CD4-positive, alpha-beta memory T cell (primary cell): ENCODE measurements around the gene PARVG. TPM values are rescaled to one million over a fixed set of nuclear protein-coding genes. Genes with fewer than 3 reads are reported as not detected.

Experiments
- CTCF ChIA-PET: fragments of 350-600 bp; sonication (Branson Sonifier 250); formaldehyde crosslinking; loops from one replicate; lab custom pipeline; 2021; ENCODE audit warnings: inconsistent platforms; ENCODE audit not compliant: partially characterized antibody; lab: Charles Lee
- POLR2A ChIA-PET: fragments of 350-600 bp; sonication (Branson Sonifier 250); formaldehyde crosslinking; loops from one replicate; lab custom pipeline; 2021; ENCODE audit not compliant: partially characterized antibody; lab: Charles Lee
- DNase-seq, 5 donors: peaks; one replicate each; pipeline versions ENCODE4 v3.0.0 to v3.0.0-alpha.2; 2020 to 2022; ENCODE audit warnings: mixed read lengths in 1 of 5
- H3K27ac ChIP-seq: one replicate; pipeline ENCODE4 v1.7.0; 2013; ENCODE audit warnings: low read depth, low read length
- H3K27me3 ChIP-seq: 2 replicates; pipeline ENCODE4 v1.7.0; 2013; ENCODE audit warnings: mild to moderate bottlenecking, low read length, moderate library complexity; ENCODE audit not compliant: insufficient read depth
- H3K36me3 ChIP-seq: 2 replicates; pipeline ENCODE4 v1.7.0; 2013; ENCODE audit warnings: mild to moderate bottlenecking, low read length, moderate library complexity; ENCODE audit not compliant: insufficient read depth
- H3K4me1 ChIP-seq: 2 replicates; pipeline ENCODE4 v1.7.0; 2013; ENCODE audit warnings: mild to moderate bottlenecking, low read length, moderate library complexity; ENCODE audit not compliant: insufficient read depth
- H3K4me3 ChIP-seq, 2 donors: one replicate each; pipeline ENCODE4 v1.7.0; 2013; ENCODE audit warnings: low read length in 2 of 2, mild to moderate bottlenecking in 1 of 2
- H3K9me3 ChIP-seq, 2 donors: one replicate each; pipeline ENCODE4 v1.7.0; 2013; ENCODE audit warnings: low read length in 2 of 2, control low read depth in 1 of 2; ENCODE audit not compliant: control insufficient read depth in 1 of 2
- H3K27ac Mint-ChIP-seq, 7 donors: one replicate each; pipeline ENCODE4 v1.8.0; 2020 to 2021; ENCODE audit warnings: mixed read lengths in 7 of 7, mild to moderate bottlenecking in 6 of 7, inconsistent platforms in 3 of 7, moderate library complexity in 3 of 7
- H3K27me3 Mint-ChIP-seq, 2 donors: one replicate each; pipeline ENCODE4 v1.8.0; 2020 to 2021; ENCODE audit warnings: mixed read lengths in 2 of 2
- H3K36me3 Mint-ChIP-seq, 2 donors: one replicate each; pipeline ENCODE4 v1.8.0; 2020 to 2021; ENCODE audit warnings: mixed read lengths in 2 of 2, inconsistent platforms in 1 of 2, mild to moderate bottlenecking in 1 of 2
- H3K4me1 Mint-ChIP-seq, 4 donors: one replicate each; pipeline ENCODE4 v1.8.0; 2020 to 2021; ENCODE audit warnings: mixed read lengths in 4 of 4, mild to moderate bottlenecking in 1 of 4
- H3K4me3 Mint-ChIP-seq, 8 donors: one replicate each; pipeline ENCODE4 v1.8.0; 2020 to 2021; ENCODE audit warnings: mixed read lengths in 8 of 8, mild to moderate bottlenecking in 7 of 8, moderate library complexity in 6 of 8, inconsistent platforms in 3 of 8
- H3K9me3 Mint-ChIP-seq, 8 donors: one replicate each; pipeline ENCODE4 v1.8.0; 2020 to 2021; ENCODE audit warnings: mixed read lengths in 8 of 8, mild to moderate bottlenecking in 5 of 8, inconsistent platforms in 3 of 8, moderate library complexity in 1 of 8
- intact Hi-C: fragments of 100-400 bp; cut with micrococcal nuclease; formaldehyde crosslinking; loops from one replicate; pipeline ENCODE4 v1.15.1; 2023
- polyA plus RNA-seq, 2 donors: library from polyadenylated mRNA; unstranded; fragments of 300-500 nt; fragmentation: Illumina TruSeq; gene quantifications; one replicate each; pipeline ENCODE4 v1.2.3, GENCODE V29; 2021
- total RNA-seq, 2 experiments: library from RNA; stranded (reverse); gene quantifications; one replicate each; pipeline ENCODE4 v1.2.3, GENCODE V29; 2021

Gene PARVG
- total and polyA plus RNA-seq, 4 experiments from 2014 or later = 39.6 to 194 (median 122) TPM

DNA sequence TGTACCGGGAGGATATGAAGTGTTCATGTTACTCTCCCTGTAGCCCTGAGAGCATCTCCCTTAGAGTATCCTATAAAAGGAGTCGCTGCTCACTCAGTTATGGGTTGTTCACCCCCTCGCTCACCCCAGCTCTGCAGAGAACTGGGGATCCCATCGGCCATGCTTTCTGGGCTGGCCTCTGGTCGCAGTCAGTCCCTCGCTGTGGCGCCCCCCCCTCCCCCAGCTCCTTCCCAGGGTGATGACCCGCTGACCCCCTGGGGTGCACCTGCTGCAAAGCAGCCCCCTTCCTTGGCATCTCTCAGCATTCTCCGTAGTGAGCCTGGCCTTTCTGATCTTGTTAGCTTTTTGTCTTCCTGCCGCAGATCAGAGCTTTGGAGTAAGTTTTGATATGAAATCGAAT is 10.3 kb upstream of the PARVG start:
- ChIA-PET CTCF (no interaction called here), POLR2A (no interaction called here)
- no peaks in the 10 kb centered on the region for H3K9me3 ChIP-seq
- no peak overlapping the region for H3K27ac ChIP-seq
- H3K27me3 ChIP-seq = no peaks in the 10 kb centered on the region
- H3K27me3 Mint-ChIP-seq = peaks cover 0 to 2% of the 10 kb centered on the region in 2 donors
- H3K4me3 Mint-ChIP-seq = no peak overlapping the region
- no peak overlapping the region for H3K27ac Mint-ChIP-seq
- no peak for DNase-seq
- no peaks in the 10 kb centered on the region for H3K4me1 ChIP-seq
- no peaks in the 10 kb centered on the region for H3K36me3 Mint-ChIP-seq
- intact Hi-C loops = no loop called here
- no peaks in the 10 kb centered on the region for H3K9me3 Mint-ChIP-seq
- H3K36me3 ChIP-seq = no peaks in the 10 kb centered on the region
- no peak overlapping the region for H3K4me3 ChIP-seq
- H3K4me1 Mint-ChIP-seq = no peaks in the 10 kb centered on the region

DNA sequence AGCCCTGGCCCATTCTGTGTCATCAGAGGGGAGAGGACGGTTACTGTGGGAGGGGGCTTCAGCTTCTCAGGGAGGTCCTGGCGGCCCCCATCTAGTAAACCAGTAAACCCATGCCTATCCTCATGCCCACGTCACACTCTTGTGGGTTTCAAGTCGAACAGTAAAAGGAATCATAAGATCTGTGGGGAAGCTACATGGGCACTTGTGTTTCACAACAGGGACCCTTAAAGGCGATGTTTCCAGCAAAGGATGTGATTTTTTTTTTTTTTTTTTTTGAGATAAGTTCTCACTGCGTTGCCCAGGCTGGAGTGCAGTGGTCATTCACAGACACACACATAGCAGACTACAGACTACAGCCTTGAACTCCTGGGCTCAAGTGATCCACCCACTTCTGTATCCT is 9.2 kb upstream of the PARVG start:
- CTCF ChIA-PET = no interaction called here
- no peaks in the 10 kb centered on the region for H3K9me3 Mint-ChIP-seq

GRCh38 chr22:44172370-44173108 is 8.2 kb upstream of the PARVG start:
- Mint-ChIP-seq H3K36me3 (no peaks in the 10 kb centered on the region), H3K4me3 (no peak overlapping the region), H3K4me1 (no peaks in the 10 kb centered on the region), H3K27ac (no peak overlapping the region), H3K9me3 (no peaks in the 10 kb centered on the region), H3K27me3 (peaks cover 0 to 2% of the 10 kb centered on the region in 2 donors)
- DNase-seq = no peak
- no peak overlapping the region for H3K4me3 ChIP-seq
- H3K27me3 ChIP-seq = no peaks in the 10 kb centered on the region
- CTCF ChIA-PET = interaction anchor here (0.6 kb wide), 1 partner anchor 24 kb away, joined by 3 read pairs; no protein-coding TSS in a partner anchor
- no peaks in the 10 kb centered on the region for H3K4me1 ChIP-seq
- H3K27ac ChIP-seq = no peak overlapping the region
- intact Hi-C loops = no loop called here
- H3K36me3 ChIP-seq = no peaks in the 10 kb centered on the region
- no peaks in the 10 kb centered on the region for H3K9me3 ChIP-seq
- POLR2A ChIA-PET = no interaction called here

More for the DNA sequence above, 9.2 kb upstream of the PARVG start:
- Histone ChIP-seq H3K27me3 (no peaks in the 10 kb centered on the region), H3K4me3 (no peak overlapping the region), H3K36me3 (no peaks in the 10 kb centered on the region), H3K27ac (no peak overlapping the region), H3K4me1 (no peaks in the 10 kb centered on the region), H3K9me3 (no peaks in the 10 kb centered on the region)
- intact Hi-C loops = no loop called here
- peak overlapping the region in 1 of 7 donors; percentile 88 for H3K27ac Mint-ChIP-seq
- H3K36me3 Mint-ChIP-seq = no peaks in the 10 kb centered on the region
- H3K4me3 Mint-ChIP-seq = no peak overlapping the region
- no peaks in the 10 kb centered on the region for H3K4me1 Mint-ChIP-seq
- POLR2A ChIA-PET = interaction anchor here (0.6 kb wide), 1 partner anchor 94 kb away, joined by 5 read pairs; no protein-coding TSS in a partner anchor
- peaks cover 0 to 2% of the 10 kb centered on the region in 2 donors for H3K27me3 Mint-ChIP-seq
- DNase-seq = no peak

- no peaks in the 10 kb centered on the region for H3K4me1 ChIP-seq
- H3K36me3 ChIP-seq = no peaks in the 10 kb centered on the region
- no peak overlapping the region for H3K4me3 ChIP-seq
- Mint-ChIP-seq H3K27ac (peak overlapping the region in 1 of 7 donors; percentile 15), H3K4me1 (no peaks in the 10 kb centered on the region), H3K4me3 (no peak overlapping the region), H3K27me3 (peaks cover 0 to 2% of the 10 kb centered on the region in 2 donors), H3K36me3 (no peaks in the 10 kb centered on the region), H3K9me3 (no peaks in the 10 kb centered on the region)
- CTCF ChIA-PET = interaction anchor here (0.6 to 0.7 kb wide), 2 partner anchors 23 to 179 kb away, joined by 3 to 4 read pairs; no protein-coding TSS in a partner anchor
- intact Hi-C loops = no loop called here
- no peaks in the 10 kb centered on the region for H3K9me3 ChIP-seq
- no peak for DNase-seq
- H3K27me3 ChIP-seq = no peaks in the 10 kb centered on the region
- POLR2A ChIA-PET = no interaction called here
- no peak overlapping the region for H3K27ac ChIP-seq
These were observed 7.6 kb upstream of the PARVG start for GRCh38 chr22:44173154-44173553.

DNA sequence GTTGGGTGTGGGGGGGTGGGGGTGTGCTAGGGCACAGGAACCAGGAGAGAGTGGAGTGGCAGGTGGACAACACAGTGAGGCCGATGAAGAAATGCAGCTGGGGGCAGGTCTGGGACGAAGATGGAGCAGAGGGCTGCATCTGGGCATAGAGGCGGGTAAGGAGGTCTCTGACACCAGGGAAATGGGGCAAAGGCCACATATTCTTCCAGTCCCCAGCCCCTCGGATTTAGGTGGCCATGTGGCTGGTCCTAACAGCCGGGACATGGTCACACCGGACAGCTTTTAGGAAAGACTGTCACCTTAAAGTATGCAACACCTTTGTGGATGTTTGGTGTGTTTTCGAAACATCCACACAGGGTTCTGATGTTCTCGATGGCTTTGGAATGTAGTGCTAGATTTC is 5.0 kb upstream of the PARVG start:
- no peak overlapping the region for H3K27ac Mint-ChIP-seq
- no peaks in the 10 kb centered on the region for H3K36me3 ChIP-seq
- CTCF ChIA-PET = no interaction called here

GRCh38 chr22:44179196-44179988 is 1.3 kb upstream of the PARVG start:
- peaks cover 29% of the 10 kb centered on the region for H3K4me1 ChIP-seq
- CTCF ChIA-PET = interaction anchor here (1.6 to 2.9 kb wide), 2 partner anchors 186 to 388 kb away, joined by 5 to 18 read pairs; no protein-coding TSS in a partner anchor
- no peaks in the 10 kb centered on the region for H3K9me3 ChIP-seq
- Mint-ChIP-seq H3K4me1 (peaks cover 15 to 29% (median 21%) of the 10 kb centered on the region in 4 donors), H3K36me3 (peaks cover 0 to 17% of the 10 kb centered on the region in 2 donors), H3K9me3 (no peaks in the 10 kb centered on the region), H3K27me3 (no peaks in the 10 kb centered on the region), H3K27ac (peak overlapping the region in 1 of 7 donors; percentile 66), H3K4me3 (no peak overlapping the region)
- POLR2A ChIA-PET = interaction anchor here (2.8 kb wide), 1 partner anchor 16 kb away, joined by 9 read pairs; no protein-coding TSS in a partner anchor
- peaks cover 9% of the 10 kb centered on the region for H3K36me3 ChIP-seq
- no peak overlapping the region for H3K27ac ChIP-seq
- H3K4me3 ChIP-seq = no peak overlapping the region
- intact Hi-C loops = no loop called here
- no peaks in the 10 kb centered on the region for H3K27me3 ChIP-seq
- no peak for DNase-seq

More for the DNA sequence above, 5.0 kb upstream of the PARVG start:
- no peaks in the 10 kb centered on the region for H3K36me3 Mint-ChIP-seq
- no peak overlapping the region for H3K4me3 ChIP-seq
- H3K9me3 Mint-ChIP-seq = no peaks in the 10 kb centered on the region
- peaks cover 0 to 2% of the 10 kb centered on the region in 2 donors for H3K27me3 Mint-ChIP-seq
- intact Hi-C loops = no loop called here
- H3K4me1 ChIP-seq = peaks cover 8% of the 10 kb centered on the region
- POLR2A ChIA-PET = no interaction called here
- H3K27ac ChIP-seq = no peak overlapping the region
- DNase-seq = no peak
- no peaks in the 10 kb centered on the region for H3K9me3 ChIP-seq
- H3K4me1 Mint-ChIP-seq = peaks cover 2 to 6% (median 3%) of the 10 kb centered on the region in 4 donors
- no peak overlapping the region for H3K4me3 Mint-ChIP-seq
- H3K27me3 ChIP-seq = no peaks in the 10 kb centered on the region
